Fibroblast of skin of left biceps (primary cell): ENCODE measurements around the gene IGF2BP2.
A peak's percentile ranks its signal among the peaks of the same experiment; 100 is the strongest.
"Not testable (repeated sequence)": the region's sequence is repeated elsewhere in the genome, so short reads cannot be mapped to it uniquely, and the experiment has no call there.

ENCODE experiments used
- DNase-seq, 2 experiments: peaks; one replicate each; pipeline ENCODE4 v3.0.0-alpha.2; 2013; ENCODE audit warnings: low read depth in 2 of 2

Gene IGF2BP2

GRCh38 chr3:185661772-185662171 is 163.1 kb downstream of the IGF2BP2 start:
- no peak for DNase-seq

DNA sequence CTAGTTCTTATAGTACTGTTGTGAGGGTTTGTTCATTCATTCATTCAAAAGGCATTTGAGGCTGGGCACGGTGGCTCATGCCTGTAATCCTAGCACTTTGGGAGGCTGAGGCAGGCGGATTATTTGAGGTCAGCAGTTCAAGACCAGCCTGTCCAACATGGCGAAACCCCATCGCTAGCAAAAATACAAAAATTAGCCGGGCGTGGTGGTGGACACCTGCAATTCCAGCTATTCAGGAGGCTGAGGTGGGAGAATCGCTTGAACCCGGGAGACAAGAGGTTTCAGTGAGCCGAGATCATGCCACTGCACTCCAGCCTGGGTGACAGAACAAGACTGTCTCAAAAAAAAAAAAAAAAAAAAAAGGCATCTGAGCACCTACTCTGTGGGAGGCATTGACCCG is 163.5 kb downstream of the IGF2BP2 start:
- DNase-seq = not testable (repeated sequence)

- DNase-seq = peak; percentile 42 to 50
Measured at GRCh38 chr3:185659942-185660921, 164.6 kb downstream of the IGF2BP2 start.

DNA sequence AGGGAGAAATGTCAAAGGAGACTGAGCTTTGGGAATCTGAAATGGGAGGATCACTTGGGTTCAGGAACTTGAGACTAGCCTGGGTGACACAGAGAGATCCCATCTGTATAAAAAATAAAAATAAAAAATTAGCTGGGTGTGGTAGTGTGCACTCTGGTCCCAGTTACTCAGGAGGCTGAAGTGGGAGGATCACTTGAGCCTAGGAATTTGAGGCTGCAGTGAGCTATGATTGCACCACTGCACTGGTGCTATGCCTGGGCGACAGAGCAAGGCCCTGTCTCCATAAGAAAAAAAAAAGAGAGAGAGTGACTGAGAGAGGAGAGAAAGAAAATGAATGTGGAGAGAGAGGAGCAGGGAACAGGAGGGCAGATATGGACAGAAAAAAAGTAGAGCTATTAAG is 165.9 kb downstream of the IGF2BP2 start:
- no peak for DNase-seq

GRCh38 chr3:185658504-185658912 is 166.3 kb downstream of the IGF2BP2 start:
- DNase-seq = peak; percentile 93 to 94

DNA sequence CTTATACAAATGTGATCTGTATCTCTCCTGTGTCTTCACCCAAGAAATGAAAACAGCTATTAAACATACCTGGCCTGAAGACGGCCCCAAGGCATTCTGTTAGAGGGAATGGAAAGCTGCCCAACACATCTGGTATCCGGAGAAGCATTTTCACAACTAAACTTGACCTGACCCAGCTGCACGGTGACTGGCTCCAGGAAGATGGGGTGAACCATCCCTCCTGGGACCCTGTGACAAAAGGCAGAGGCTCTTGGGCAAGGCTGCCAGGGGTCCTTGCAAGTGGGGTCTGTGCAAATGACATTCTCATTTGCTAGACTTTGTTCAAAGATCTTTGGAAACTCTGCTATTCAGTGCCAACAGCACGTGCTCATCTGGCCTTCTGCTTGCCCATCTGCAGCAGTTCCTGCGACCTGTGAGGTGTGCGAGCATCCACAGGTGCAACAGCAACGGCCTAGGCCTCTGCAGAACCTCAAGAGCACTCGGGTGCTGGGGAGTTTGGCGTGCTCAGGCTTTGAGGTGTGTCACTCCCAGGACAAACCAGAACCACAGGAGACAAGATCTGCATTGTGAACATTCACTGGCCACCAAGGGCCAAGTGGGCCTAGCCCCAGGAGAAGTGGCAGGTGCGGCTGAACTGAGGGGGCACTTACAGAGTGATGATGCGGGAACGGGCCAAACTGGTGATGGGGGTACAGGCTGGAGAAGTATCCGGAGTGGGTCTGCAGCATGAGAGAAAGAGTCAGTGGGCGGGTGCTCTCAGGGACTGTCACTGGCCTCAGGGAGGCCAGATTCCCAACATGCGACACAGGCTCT is 166.9 kb downstream of the IGF2BP2 start:
- no peak for DNase-seq

DNA sequence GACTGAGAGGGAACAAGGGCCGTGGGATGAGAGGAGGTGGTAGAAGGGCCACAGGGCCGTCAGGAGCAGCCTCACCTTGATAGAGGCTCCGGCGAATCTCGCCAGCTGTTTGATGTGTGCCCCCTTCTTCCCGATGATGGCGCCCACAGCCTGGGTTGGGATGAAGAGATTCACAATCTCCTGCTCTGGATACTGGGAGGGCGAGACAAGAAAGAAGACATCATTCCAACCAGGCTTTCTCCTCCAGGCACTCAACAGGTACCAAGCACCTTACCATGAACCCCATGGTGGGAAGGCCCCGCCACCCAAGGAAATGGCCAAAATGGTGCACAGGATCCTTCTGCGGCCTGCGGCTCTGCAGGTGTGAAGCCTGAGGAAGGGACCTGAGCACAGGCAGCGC is 167.6 kb downstream of the IGF2BP2 start:
- no peak for DNase-seq

DNA sequence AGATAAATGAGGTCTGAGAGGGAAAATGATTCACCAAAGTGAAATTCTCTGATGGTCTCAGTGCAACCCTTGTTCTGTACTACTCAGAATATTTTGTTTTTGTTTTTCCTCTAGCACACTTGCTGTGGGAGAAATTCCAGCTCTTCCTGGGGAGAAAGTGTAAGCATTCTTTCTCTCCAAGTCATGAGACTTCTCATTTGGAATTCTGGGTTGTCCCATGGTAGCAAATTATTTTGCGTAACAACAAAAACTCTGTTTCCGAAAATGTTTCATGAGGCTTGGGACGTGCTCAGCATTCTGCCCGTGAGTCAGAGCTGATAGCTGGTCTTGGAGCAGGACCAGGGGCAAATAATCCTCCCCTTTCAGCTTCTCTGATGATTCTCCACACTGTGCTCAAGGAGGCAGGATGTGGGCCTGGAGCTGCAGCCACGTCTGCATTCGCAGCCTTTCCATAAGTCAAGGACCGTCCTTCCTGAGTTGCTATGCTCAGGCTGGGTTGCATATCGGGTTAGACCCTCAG is 168.5 kb downstream of the IGF2BP2 start:
- peak; percentile 98 for DNase-seq

GRCh38 chr3:185655426-185656320 is 169.2 kb downstream of the IGF2BP2 start:
- no peak for DNase-seq

GRCh38 chr3:185654758-185655145 is 170.1 kb downstream of the IGF2BP2 start:
- no peak for DNase-seq

GRCh38 chr3:185653949-185654757 is 170.7 kb downstream of the IGF2BP2 start:
- DNase-seq = no peak

GRCh38 chr3:185651971-185652370 is 172.9 kb downstream of the IGF2BP2 start:
- DNase-seq = no peak

GRCh38 chr3:185649414-185649813 is 175.4 kb downstream of the IGF2BP2 start:
- DNase-seq = no peak

GRCh38 chr3:185648396-185648795 is 176.4 kb downstream of the IGF2BP2 start:
- DNase-seq = no peak

DNA sequence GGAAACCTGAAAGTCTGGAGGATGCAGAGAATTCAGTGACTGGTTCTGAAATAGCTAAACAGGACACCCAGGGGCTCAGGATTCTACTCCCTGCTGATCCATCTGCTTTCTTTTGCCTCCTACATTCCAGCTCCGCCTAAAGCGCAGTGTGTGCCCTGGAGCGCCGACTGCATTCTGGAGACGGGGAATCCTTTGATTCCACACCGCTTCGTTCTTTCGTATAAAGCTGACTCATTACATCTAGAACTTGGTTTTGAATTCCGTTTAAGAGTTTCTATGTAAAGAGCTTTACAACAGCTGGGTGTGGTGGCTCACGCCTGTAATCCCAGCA is 177.0 kb downstream of the IGF2BP2 start:
- DNase-seq = no peak

DNA sequence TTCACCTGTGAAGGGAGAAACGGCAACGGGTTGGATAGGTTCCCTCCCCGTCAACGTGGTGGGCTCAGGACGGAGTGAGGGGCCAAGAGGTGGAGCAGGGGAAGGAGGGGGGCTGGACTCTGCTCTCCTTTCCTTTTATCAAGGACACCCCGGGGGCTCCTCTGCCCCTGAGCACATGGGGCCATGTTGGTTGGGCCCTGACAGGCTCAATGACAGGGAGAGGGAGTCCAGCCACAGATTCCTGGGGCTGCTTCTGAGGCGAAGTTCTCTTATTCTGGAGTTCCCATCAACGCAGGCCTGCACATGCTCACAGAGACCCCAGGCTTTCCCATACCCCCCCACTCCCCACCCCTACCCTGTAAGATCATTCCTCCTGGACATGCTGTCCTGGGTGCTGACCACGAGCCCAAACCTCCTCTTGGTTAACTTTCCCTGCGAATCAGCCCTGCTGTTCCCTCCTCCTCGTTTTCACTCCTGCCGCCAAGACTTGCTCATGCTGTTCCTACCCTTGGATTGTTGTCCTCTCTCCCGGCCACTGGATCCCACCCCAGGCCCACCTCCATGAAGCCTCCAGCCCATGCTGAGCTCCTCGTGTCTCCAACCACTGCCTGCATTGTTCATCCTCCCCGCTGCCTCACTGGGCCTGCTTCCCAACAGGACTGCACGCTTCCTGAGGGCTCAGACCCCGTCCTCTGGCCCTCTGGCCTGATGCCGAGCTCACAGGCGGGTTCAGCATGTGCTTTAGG is 177.5 kb downstream of the IGF2BP2 start:
- DNase-seq = no peak

DNA sequence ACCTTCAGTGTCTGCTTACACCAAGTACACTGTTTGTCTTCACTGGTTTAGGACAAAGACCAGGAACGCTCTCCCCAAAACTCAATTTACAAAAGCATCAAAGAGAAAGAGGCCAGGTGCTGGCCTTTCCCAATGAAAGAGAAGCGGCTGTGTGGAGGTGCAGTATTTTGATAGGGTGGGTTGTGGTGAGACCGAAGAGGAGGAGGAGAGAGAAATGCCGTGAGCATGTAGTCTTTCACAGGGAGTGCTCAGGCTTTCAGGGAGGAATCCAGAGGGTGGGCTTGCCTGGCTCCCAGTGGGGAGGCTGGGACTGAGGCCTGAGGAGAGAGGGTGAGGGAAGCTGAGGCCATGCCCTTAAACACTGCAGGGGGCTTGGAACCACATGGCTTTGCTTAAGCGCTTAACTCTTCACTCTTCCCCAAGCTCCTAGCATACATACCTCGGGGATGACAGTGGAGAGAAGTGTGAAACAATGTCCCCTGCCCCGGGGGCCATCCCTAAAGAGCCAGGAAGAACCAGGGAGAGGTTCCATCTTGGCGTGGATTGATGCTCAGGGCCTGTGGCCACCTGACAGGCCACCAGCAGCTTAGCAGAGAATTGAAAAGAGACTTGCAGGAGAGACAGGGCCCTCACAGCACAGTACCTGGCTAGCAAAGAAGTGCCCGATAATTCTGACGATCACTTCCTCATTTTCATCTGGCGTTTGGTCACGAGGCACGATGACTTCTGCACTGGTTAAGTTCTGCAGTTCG is 178.3 kb downstream of the IGF2BP2 start:
- no peak for DNase-seq

DNA sequence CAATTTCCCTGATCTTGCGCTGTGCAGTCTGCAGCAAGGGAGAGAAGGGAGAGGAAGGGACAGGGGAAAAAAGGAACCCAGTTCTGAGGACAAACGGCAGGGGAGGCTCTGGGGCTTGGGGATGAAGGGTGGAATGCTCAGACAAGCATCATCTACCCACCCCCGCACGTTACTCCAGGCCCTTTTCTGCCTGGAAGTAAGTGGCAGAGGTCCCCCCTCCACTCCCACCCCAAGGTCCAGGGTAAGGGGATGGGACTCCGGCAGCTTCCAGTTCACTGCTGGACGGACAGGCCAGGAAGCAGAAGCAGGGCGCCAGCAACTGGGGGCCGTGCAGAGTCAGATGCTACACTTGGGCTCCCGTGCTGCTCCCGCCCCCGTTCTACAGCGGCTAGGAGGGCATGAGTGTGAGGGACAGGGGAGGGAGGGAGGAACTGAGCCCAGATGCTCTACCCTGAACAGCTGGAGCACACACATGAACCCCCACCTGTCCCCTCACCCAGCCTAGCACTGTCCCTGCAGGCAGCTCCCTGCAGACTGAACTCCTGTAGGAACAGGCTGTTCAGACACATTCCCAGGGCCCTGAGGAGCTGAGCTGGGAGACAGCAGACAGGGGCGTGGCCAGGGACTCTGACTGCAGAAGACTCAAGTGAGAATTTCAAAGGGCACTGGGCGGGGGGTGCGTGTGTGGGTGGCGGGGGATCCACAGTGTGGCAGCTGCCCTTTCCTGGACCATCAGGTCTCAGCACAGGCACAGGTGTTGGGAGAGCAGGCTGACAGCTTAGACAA is 179.1 kb downstream of the IGF2BP2 start:
- no peak for DNase-seq
